ENCODE measurements around the gene CFAP46. TPM values are rescaled to one million over a fixed set of nuclear protein-coding genes. Genes with fewer than 3 reads are reported as not detected.

Gene CFAP46
- total and polyA plus RNA-seq, 2 of the 4 experiments (the other 2 are of a cell fraction), result 1.3 to 1.8 TPM

GRCh38 chr10:132944510-132944909, 2.1 kb upstream of the CFAP46 start:
- Histone ChIP-seq H3K36me3 (ENCODE audit: control insufficient read depth, insufficient read depth, low read length) (no peaks in the 10 kb centered on the region), H3K4ac (ENCODE audit: low read depth, low read length) (no peak overlapping the region), H4K91ac (ENCODE audit: insufficient read depth, low read depth, low read length) (no peak overlapping the region), H3K23ac (ENCODE audit: low read depth, low read length) (no peak overlapping the region), H4K5ac (ENCODE audit: low read depth, low read length) (no peak overlapping the region), H3K56ac (ENCODE audit: extremely low read depth, insufficient read depth, low read length) (no peak overlapping the region), H3K27me3 (ENCODE audit: control insufficient read depth, insufficient read depth, low read length) (peaks cover 2% of the 10 kb centered on the region), H4K20me1 (ENCODE audit: insufficient read depth, low read length) (no peaks in the 10 kb centered on the region), H3K4me3 (ENCODE audit: insufficient read depth, low read depth, low read length) (no peak overlapping the region), H4K8ac (ENCODE audit: low read depth in 2 of 2, low read length in 2 of 2) (no peak overlapping the region), H3K4me1 (ENCODE audit: control insufficient read depth, insufficient read depth, low read length) (peaks cover 3% of the 10 kb centered on the region; the same call in 1 of the 2 replicates), H2AK5ac (ENCODE audit: low read depth, low read length) (no peak overlapping the region), H3K9me1 (ENCODE audit: insufficient read depth, low read length) (no peaks in the 10 kb centered on the region), H2BK15ac (ENCODE audit: low read depth, low read length) (no peak overlapping the region), H2BK5ac (ENCODE audit: low read depth, low read length, poor library complexity, severe bottlenecking) (no peak overlapping the region), H2BK20ac (ENCODE audit: low read depth, low read length) (no peak overlapping the region), H2AFZ (replicated peaks; ENCODE audit: low read length, poor library complexity) (no peak overlapping the region), H3K14ac (replicated peaks; ENCODE audit: low read depth, low read length) (no peak overlapping the region), H3K79me1 (ENCODE audit: low read depth in 1 of 2, low read length in 2 of 2) (no peaks in the 10 kb centered on the region), H3K9me3 (ENCODE audit: control insufficient read depth, insufficient read depth, low read length) (no peaks in the 10 kb centered on the region), H3K18ac (ENCODE audit: low read depth, low read length) (no peak overlapping the region), H3K27ac (ENCODE audit: insufficient read depth, low read length) (no peak overlapping the region), H3K4me2 (ENCODE audit: low read depth, low read length) (no peak overlapping the region), H2BK120ac (ENCODE audit: low read depth, low read length) (no peak overlapping the region), H2AK9ac (replicated peaks; ENCODE audit: low read depth, low read length, poor library complexity) (no peak overlapping the region), H3K9ac (ENCODE audit: low read depth, low read length) (no peak overlapping the region)
- POLR2A ChIA-PET (ENCODE audit: unreplicated experiment), result no interaction called here
- no peak for DNase-seq
- WGBS, 2 experiments (ENCODE audit: extremely low coverage in 2 of 2, insufficient read length in 1 of 2), result 97% methylated on average over 5 of the region's 18 CpGs; no CpG with 5 or more reads in 1 of the 2 experiments
- BruUV-seq (replicated peaks), result no TSS peak
- dilution Hi-C loops (cut with HindIII; ENCODE audit: low sequenced_read_pairs, unreplicated experiment) (no loop called here), intact Hi-C loops (cut with micrococcal nuclease) (loop anchor here (5.0 kb wide), 1 partner anchor 292 kb away; no protein-coding TSS in a partner anchor), in situ Hi-C loops (cut with MboI; ENCODE audit: low sequenced_read_pairs) (no loop called here)
- CTCF ChIA-PET, result no interaction called here
- ATAC-seq (ENCODE audit: low read depth), result no peak
- no peak for TF ChIP-seq FOS (IDR thresholded peaks at IDR 0.05; ENCODE audit: low read depth, low read length)
- no peak for TF ChIP-seq USF2 (IDR thresholded peaks at IDR 0.05; ENCODE audit: low read depth, low read length)
- TF ChIP-seq CTCF (conservative IDR thresholded peaks at IDR 0.05; ENCODE audit: low read depth, low read length), result no peak
- TF ChIP-seq BHLHE40 (IDR thresholded peaks at IDR 0.05; ENCODE audit: low read depth, low read length), result no peak
- TF ChIP-seq CEBPB (IDR thresholded peaks at IDR 0.05; ENCODE audit: low read depth, low read length), result no peak
- no peak for TF ChIP-seq NFE2L2 (IDR thresholded peaks at IDR 0.05; ENCODE audit: low read depth, low read length)
- no peak for TF ChIP-seq MAFK (IDR thresholded peaks at IDR 0.05; ENCODE audit: low read depth, low read length)
- no peak for TF ChIP-seq POLR2A (IDR thresholded peaks at IDR 0.05; ENCODE audit: low read depth, low read length)
- no peak for TF ChIP-seq MXI1 (IDR thresholded peaks at IDR 0.05; ENCODE audit: borderline replicate concordance, low read depth, low read length)
- TF ChIP-seq SMC3 (IDR thresholded peaks at IDR 0.05; ENCODE audit: low read depth, low read length), result no peak
- TF ChIP-seq MAZ (IDR thresholded peaks at IDR 0.05; ENCODE audit: borderline replicate concordance, low read depth, low read length), result no peak
- TF ChIP-seq RFX5 (IDR thresholded peaks at IDR 0.05; ENCODE audit: low read depth, low read length), result no peak
- TF ChIP-seq ELK1 (IDR thresholded peaks at IDR 0.05; ENCODE audit: borderline replicate concordance, low read depth, low read length), result no peak
- no peak for TF ChIP-seq CHD1 (IDR thresholded peaks at IDR 0.05; ENCODE audit: low read depth, low read length)
